HS-5 (cell line): ENCODE data around the gene MAP7.

Experiments
- DNase-seq: peaks from one replicate; pipeline ENCODE4 v3.0.0-alpha.2; 2012; ENCODE audit warnings: low read depth

The MAP7 gene

DNA sequence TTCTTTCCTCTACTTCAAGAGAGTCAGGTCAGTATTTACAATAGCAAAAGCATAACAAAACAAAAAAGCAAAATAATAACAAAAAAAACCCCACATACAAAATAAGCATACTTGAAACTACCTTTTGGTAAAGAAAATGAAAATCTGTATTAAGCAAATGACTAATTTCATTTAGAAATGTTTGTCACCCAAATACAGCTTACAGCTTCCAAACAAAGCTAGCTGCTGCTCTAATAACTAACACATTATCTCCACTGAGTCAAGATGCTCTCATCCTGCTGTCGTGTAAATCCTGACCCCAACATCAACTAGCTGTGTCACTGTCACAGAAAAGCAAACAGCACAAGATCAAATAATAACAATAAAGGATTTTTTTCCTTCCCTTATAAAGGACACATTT lies 21.7 kb downstream of the MAP7 start:
- no peak for DNase-seq

DNA sequence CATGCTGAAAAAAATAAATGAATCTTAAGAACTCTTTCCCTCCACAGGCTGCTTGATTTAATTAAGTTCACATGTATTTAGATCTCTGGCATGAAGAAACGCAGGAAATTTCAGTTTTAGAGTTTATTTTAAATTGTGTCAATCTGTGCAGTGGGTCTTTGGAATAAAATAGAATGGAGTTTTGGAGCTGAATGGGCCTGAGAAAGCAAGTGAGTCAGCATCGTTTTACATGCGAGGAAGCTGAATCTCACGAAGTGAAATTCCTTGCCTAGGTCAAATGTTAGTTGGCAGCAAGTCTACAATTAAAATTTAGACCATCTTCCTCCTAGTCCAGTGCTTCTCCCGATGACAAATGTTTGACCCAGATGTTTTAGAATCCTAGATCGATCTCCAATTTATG lies 22.4 kb downstream of the MAP7 start:
- no peak for DNase-seq

DNA sequence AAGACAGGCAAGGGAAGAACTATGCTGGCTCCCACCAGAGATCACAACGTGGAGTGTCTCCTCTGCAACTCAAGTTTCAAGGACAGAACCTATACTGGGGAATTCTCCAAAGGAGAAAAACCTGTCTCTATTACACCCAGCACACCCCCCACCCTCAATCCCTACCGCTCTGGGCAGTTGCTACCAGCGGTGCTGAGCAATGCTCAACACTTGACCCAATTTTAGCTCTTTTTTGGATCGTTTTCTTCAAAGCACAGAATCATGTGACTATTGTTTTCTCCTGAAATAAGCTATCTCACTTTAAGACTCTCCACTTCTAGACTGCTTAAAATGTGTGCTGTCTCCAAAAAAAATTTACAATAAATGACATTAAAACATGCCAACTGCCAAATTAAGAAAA lies 23.3 kb downstream of the MAP7 start:
- DNase-seq, result no peak

DNA sequence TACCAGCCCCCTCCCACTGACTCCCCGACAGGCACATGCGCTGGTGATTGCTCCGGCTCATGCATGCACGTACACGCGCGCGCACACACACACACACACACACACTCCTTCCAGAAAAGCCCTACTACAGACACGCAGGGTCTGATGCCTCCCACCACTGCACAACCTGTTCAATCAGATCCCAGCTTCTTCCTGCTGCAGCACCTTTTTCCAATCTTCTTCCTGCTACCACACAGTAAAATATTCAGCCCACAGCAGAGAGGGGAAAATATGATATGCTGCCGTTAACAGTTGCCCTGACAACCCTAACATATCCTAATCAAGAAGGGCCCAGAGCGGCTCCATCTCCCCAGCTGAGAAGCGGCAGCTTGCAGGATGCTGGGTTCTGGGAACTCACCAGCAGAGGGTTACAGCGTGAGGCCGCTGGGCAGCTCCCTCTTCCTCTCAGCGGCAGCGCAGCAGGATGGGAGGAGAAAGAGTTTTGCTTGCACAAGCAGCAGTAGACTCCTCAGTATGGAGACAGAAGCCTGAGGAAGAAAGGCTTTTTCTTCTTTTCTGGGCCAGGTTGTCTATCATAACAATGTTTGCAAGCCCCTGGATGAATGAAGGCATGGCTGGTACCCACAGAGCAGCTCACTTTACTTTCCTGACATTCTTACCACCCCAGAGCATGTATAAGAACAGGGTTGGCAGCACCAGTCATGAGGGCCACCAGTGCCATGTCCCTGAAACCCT lies 23.9 kb downstream of the MAP7 start:
- no peak for DNase-seq

DNA sequence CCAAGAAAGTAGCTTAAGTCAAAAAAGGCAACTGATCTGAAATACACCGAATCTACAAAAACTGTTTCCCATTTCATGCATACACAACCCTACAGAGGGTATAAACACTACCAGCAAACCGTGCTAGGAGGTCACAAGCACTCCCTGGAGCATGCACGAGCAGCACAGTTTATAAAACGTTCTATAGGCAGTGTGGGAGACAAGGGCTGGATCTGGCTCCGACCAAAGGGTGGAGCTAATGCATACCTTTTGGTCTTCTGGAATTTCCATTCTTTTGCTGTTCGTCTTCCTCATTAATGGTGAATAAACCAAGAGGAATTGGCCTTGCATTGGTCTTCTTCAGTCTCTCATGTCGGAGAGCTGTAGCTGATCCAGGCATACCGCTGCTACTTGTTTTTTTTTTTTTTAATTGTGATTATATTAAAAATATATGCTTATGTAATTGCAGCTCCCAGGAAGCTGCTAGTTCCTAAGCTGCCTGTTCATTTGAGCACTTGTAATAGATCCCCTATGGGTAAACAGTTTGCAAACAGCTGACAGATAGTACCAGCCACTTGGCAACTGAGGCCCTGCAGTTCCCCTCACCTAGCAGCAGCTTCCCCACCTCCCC lies 24.5 kb downstream of the MAP7 start:
- no peak for DNase-seq

DNA sequence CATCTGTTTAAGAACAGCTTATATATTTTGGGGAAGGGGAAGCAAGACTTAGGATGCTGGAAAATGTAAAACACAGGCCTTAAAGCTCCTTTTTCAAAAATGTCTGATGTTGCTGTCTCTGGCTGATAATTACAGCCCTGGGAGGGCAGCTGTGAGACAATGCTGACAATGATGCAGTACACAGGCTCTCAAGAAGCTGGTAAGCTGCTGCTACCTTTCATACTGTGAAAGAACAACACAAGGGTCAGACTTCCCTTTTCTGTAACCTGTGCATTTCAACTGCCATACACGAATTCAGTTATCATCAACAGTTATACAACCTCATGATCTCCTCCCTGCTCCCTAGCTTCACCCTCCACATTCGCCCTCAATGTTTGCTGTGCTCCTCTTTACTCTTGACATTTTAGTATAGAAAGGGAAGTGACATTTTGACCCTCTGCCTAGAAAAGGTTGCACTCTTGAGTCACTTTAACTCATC lies 25.2 kb downstream of the MAP7 start:
- DNase-seq, result no peak

DNA sequence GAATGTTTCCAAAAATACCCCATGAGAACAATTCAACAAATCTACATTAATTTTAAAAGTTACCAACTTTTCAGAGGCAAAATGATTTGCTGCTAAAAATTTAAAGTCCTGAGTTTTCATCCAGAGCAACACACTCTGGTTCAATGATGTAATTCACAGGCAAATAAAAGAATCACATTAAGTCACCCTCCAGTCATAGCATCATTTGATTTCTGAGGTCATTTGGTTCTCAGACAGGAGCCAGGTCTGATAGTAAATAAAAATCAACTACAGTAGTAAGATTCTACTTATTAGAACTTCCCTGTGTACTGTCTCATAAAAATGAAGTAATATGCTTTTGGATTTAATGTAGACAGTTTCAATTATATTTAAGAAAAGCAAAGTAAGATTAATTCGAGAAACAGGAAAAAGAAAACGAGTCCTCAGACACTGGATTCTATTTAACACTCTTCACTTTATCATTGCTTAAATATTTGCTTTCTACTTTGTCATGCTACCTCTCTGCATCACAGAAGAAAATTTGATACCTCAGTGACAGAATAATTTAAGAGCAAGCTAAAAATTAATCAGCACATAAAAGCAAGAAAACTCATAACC lies 25.8 kb downstream of the MAP7 start:
- no peak for DNase-seq

DNA sequence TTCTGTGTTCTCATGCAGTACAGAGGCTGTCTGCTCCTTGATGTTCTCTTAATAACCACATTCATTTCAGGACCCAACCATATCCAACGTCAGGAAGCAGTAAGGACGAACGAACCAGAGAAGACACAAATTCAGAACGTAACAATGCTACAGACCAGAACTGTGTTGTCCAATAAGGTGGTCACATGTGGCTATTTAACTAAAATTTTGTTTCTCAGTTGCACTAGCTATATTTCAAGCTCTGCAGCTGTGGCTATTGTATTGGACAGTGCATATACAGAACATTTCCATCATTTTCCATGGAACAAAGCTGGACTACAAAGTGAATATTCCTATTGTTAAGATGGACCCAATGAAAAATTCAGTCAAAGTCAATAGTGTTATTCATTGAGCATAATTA lies 27.0 kb downstream of the MAP7 start:
- DNase-seq, result no peak

DNA sequence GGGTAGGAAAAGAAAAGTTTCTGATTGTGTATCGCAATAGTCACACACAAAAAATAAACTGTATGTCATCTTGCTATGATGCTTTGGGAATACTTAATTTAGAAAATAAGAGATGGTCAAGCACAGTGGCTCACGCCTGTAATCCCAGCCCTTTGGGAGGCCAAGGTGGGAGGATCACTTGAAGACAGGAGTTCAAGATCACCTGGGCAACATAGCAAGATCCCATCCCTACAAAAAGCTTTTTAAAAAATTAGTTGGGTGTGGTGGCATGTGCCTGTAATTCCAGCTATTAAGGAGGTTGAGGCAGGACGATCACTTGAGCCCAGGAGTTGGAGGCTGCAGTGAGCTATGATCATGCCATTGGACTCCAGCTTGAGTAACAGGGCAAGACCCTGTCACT lies 27.6 kb downstream of the MAP7 start:
- DNase-seq, result no peak

DNA sequence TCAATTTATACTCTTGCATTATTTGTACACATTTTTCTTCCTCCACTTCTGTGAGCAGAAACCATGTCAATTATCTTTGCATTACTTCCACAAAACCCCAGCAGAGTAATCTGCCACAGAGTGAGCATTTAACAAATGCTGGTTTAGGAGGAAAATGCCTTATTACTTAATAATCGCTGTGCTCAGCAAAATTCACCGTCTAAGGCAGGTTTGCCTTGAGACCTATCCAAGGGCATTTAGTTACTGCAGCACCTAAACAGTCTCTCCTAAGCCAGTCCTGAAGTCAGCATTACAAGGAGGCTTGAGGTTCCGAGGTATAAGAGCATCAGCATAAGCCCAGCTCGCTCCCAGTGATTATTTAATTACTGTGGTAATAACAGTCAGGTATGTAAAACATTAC lies 28.3 kb downstream of the MAP7 start:
- DNase-seq, result no peak

DNA sequence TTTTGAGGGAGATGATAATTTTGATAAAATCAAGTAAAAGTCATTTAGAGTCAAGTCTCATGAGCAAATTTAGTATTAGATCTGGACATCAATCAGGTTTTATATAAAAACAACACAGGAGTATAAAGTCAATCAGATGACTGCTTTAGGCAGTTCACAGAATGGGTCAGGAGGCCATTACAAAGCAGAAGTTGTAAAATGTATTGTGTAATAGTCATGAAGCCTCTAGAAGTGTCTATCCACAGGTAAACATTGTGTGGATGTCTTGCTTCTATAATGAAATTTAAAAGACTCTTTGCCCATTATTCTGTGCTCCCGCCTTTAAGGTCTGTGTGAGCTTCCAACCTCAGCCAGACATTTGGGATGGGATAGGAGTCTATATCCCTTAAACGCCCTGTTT lies 28.8 kb downstream of the MAP7 start:
- no peak for DNase-seq

DNA sequence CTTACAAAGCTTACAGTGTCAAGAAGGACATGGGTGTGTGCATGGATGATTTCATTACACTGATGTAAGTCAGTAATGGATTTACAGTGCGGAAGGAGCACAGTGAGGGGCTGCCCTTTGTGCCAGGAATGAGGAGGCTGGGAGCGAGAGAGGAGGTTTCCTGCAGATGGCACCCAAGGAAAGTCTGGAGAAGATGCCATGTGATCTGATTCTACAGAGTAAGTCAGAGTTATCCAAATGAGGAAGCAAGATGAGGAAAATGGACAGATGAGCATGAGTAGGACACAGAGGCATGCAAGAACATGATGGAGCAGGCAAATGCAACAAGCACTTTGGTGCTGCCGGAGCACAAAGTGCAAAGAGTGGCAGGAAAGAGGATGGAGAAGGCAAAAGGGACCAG lies 29.7 kb downstream of the MAP7 start:
- no peak for DNase-seq

DNA sequence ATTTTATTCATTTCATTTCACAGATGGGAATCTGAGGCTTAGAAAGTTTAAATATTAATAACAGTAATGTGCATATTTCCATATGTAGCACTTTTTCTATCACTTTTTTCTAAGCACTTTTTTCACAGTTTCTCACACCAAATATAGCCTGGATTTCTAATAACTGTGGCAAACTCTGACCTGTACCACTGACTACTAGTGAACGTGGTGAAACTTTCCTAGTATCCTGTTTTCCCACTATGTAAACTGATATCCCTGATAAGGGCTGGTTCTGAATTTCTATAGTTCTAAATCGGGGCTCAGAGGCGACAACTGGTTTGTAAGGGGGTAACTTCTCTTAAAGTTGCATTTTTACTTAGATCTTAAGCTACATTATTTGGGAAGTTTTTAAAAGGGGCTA lies 32.6 kb downstream of the MAP7 start:
- DNase-seq, result no peak

DNA sequence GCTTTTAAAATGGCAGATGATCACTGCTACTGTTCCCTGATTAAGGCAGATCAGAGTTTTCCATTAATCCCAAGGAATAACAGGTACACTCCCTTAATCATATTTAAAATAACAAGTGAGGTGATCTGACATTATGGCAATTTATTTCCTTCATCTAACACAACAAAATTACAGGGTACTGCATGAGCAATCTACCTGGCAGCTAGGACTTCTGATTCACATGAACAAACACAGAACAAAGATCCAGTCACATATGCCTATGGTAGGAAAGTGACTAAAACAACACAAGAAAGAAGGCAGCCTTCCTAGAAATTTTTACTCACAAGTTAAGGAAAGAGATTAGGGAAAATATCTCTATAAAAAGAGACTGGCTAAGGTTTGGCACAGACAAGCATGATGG lies 33.2 kb downstream of the MAP7 start:
- DNase-seq, result no peak

DNA sequence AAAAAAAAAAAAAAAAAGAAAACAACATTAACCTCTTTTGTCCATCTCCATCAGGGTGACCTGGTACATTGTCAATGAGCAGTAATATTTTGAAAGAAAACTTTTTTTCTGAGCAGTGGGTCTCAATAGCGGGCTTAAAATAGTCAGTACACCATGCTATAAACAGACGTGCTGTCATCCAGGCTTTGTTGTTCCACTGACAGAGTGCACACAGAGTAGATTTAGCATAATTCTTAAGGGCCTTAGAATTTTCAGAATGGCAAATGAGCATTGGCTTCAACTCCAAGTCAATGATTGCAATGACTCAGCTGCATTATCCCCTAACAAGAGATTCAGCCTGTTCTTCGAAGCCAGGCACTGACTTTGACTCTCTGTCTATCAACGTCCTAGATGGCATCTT lies 35.6 kb downstream of the MAP7 start:
- DNase-seq, result no peak

DNA sequence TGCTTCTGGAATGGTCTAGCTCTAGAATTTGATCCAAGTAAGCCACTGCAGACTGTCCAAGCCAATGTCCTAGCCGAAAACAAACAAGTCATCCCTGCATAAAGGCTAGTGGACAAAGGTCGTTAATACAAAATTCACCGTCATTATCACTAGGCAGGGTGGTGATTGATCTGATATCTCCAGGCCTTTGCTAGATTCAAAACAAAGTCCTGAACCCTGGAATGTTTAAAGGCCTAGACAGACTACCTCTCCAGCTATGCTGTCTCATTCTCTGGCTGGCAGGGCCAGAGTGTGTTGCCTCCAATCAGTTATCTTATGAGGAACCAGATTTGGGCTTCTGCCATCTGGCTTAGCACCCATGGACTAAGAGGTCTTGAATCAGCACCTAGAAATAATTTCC lies 38.3 kb downstream of the MAP7 start:
- DNase-seq, result no peak

DNA sequence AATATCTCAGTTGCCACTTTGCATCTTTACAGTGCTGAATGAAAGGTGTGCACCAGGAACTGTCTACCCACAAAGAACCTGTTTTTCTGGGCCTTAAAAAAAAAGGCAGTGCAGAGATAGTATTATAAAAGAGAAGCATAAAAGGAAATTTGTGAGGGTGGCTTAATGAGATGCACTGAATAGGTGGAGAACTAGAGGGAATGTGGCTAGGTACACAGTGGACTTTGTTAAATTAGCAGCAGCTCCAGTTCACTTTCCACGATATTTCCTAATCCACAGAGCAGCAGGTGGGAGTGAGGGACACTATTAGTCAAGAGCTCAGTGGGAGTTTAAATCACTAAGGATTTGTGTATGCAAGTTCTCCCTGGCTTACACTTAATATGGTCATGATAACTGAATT lies 38.8 kb downstream of the MAP7 start:
- DNase-seq, result no peak

DNA sequence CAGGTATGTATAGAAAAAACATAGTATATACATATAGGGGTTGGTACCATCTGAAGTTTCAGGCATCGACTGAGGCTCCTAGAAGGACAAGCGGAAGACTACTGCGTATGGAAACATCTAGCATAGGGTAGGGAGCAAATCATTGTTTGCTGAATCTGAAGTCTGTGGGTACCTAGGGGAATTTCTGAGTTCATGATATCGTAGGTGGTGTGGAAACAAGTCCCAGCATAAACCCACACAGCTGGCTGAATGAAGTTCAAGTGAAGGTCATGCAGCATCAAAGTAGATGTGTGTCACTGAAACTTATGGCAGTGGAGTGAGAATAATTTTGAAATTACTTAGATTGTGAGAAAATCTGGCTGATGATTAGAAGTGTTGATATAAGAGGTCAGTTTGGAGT lies 39.4 kb downstream of the MAP7 start:
- DNase-seq, result no peak

DNA sequence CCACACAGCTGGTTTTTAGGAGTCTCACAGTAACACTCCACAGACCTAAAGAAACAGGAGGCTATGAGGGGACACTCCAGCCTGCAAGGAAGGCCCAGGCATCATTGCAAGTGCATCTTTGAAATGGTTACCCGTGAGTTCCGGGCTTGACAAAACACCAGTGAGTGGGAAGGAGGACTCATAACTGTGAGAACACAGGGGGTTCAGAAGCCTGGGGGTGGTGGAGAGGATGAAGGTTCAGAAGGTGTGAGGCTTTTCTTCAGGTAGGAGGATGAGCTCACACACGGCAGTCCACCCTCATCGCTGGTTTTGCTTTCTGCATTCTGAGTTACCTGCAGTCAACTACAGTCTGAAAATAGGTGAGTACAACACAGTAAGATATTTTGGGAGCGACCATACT lies 39.9 kb downstream of the MAP7 start:
- no peak for DNase-seq

DNA sequence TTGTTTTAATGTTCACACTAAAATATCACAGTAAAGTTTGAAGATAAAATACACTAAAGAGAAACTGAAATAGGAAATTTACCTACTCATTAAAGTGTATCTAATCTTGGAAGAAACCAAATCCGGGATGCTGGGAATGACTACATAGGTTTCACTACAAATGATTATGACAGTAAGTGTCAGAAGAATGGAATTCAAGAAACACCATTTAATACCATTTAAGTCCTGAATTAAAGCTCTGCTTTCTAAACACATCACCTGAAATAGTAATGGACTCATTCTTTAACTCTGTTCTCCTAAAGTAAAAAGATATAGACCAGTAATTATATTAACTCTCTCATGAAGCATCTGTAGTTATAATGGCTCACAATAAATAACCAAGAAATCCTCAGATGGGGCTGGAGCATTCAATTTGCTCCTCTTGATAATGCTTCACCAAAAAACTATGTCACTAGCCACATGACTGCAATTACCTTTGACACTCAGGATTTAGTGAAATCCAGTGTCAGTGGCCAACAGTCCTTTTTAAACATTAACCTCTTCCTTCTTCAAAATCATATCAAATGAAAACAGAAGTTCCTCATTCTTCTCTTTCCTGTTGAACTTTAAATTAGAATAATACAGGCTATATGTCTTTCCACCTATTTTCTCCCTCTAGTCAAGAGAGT lies 41.4 kb downstream of the MAP7 start:
- no peak for DNase-seq

DNA sequence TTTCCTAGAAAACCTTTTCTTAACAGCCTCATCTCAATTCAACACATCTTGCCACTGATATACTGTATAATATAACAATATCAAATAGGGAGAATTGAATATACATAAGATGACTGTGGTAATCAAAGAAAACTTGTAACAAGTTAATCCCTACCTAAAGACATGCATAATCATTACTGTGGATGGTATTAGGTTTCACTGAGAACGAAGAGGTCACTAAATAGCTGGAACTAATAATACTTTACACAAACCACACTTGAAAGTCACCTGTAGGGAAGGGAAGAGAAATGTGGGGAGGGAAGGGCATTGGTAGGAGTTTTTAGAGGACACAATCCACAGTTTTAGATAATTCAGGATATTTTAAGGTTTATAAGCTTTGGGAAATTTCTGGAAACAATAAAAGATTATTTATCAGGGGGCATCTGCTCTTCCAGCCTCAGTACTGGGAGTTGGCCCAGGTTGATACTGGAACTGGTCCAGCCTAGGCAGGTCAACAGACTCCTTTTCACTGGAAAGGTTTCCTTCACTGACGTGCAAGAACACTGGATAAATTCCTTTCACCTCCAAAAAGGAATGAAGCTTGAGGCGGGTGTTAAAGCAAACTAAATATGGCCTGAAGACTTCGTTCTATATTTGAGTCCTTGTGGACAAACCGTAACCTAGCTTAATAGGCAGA lies 44.0 kb downstream of the MAP7 start:
- DNase-seq, result no peak

DNA sequence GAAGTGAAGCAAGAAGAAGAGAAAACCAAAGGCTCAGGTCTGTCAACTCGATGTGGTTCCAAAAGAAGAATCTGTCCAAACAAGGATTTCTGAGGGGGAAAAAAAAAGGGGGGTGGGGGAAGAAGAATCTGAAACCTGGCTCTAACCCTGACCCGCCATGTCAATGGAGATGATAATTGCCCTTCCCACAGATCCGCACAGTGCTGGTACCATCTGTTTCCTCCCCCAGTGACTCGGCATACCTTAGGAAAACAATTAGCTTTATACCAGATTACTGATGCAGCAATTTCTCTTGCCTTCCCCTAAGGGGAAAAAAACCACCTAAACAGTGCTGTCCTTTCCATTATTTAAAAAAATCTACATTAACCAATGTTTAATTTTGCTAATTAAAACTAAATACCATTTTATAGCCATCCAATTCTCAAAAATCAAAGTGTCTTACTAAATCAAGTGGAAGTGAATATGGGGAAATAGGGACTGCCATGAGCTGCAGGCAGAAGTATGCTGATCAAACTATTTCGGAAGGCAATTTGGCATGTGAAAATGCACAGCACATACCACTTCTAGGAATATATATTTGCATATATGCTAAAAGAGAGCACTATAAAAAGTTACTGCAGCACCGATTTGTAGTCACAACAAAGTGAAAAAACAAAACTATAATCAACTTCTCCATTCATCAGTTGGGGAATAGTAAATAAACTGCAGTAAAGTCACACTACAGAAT lies 46.8 kb downstream of the MAP7 start:
- no peak for DNase-seq
